ENCODE results near the gene SND1.

The SND1 gene

DNA sequence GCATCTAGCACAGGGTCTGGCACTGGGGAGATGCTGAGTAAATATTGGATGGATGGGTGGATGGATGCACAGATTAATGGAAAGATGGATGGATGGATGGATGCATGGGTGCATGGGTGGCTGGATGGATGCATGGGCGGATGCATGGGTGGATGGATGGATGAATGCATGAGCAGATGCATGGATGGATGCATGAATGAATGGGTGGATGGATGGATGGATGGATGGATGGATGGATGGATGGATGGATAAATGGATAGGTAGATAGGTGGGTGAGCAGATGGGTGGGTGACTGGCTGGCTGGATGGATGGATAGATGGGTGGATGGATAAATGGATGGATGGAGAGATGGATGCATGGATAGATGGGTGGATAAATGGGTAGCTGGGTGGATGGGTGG, 39.7 kb upstream of the SND1 start:
- Histone ChIP-seq H3K4me2 (ENCODE audit: low read length) (no peak overlapping the region), H3K4me3 (ENCODE audit: low read length) (no peak overlapping the region), H3K27me3 (ENCODE audit: control insufficient read depth, low read length) (peaks cover 24% of the 10 kb centered on the region), H3K9me2 (replicated peaks; ENCODE audit: control insufficient read depth, low read length) (no peaks in the 10 kb centered on the region), H3K27ac (ENCODE audit: low read depth, low read length) (no peak overlapping the region), H3K79me2 (ENCODE audit: control insufficient read depth, low read length) (no peaks in the 10 kb centered on the region), H3K9me3 (ENCODE audit: control insufficient read depth, insufficient read depth, low read length) (peaks cover 19% of the 10 kb centered on the region; the same call in 1 of the 2 replicates), H3K36me3 (ENCODE audit: control insufficient read depth, low read length) (no peaks in the 10 kb centered on the region), H4K20me1 (ENCODE audit: control insufficient read depth, insufficient read depth, low read depth, low read length) (no peaks in the 10 kb centered on the region), H3F3A (ENCODE audit: control insufficient read depth, insufficient read depth) (no peaks in the 10 kb centered on the region), H3K4me1 (ENCODE audit: control insufficient read depth, low read length) (no peaks in the 10 kb centered on the region)
- TF ChIP-seq, protein P1, sequence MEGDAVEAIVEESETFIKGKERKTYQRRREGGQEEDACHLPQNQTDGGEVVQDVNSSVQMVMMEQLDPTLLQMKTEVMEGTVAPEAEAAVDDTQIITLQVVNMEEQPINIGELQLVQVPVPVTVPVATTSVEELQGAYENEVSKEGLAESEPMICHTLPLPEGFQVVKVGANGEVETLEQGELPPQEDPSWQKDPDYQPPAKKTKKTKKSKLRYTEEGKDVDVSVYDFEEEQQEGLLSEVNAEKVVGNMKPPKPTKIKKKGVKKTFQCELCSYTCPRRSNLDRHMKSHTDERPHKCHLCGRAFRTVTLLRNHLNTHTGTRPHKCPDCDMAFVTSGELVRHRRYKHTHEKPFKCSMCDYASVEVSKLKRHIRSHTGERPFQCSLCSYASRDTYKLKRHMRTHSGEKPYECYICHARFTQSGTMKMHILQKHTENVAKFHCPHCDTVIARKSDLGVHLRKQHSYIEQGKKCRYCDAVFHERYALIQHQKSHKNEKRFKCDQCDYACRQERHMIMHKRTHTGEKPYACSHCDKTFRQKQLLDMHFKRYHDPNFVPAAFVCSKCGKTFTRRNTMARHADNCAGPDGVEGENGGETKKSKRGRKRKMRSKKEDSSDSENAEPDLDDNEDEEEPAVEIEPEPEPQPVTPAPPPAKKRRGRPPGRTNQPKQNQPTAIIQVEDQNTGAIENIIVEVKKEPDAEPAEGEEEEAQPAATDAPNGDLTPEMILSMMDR (IDR thresholded peaks at IDR 0.05; ENCODE audit: low read depth, low read length, poor library complexity, severe bottlenecking): no peak
- no peak for TF ChIP-seq EZH2phosphoT487 (IDR thresholded peaks at IDR 0.05; ENCODE audit: borderline replicate concordance, low read length)

DNA sequence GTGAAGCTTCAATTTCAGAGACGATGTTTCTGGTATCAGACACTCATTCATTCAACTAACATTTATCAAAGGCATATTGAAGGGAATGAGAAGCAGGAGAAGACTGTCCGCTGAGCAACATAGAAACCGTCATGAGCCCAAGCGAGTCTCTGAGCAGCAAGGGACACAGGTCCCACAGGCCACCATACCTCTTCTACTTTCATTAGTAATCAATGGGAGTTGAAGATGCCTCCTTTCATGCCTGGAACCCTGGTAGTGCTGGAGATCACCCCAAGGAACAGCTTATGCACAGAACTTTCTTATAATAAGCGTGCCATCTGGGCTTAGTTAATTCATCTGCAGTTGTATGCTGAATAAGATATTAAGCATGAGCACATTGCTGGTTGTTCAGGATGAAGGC, 35.3 kb upstream of the SND1 start:
- no peaks in the 10 kb centered on the region for H3F3A ChIP-seq (ENCODE audit: control insufficient read depth, insufficient read depth)
- H3K27ac ChIP-seq (ENCODE audit: low read depth, low read length): no peak overlapping the region
- H3K4me1 ChIP-seq (ENCODE audit: control insufficient read depth, low read length): no peaks in the 10 kb centered on the region
- H3K79me2 ChIP-seq (ENCODE audit: control insufficient read depth, low read length): no peaks in the 10 kb centered on the region
- no peaks in the 10 kb centered on the region for H3K9me3 ChIP-seq (ENCODE audit: control insufficient read depth, insufficient read depth, low read length)
- H3K36me3 ChIP-seq (ENCODE audit: control insufficient read depth, low read length): no peaks in the 10 kb centered on the region
- H3K4me2 ChIP-seq (ENCODE audit: low read length): no peak overlapping the region
- no peak for TF ChIP-seq EZH2phosphoT487 (IDR thresholded peaks at IDR 0.05; ENCODE audit: borderline replicate concordance, low read length)
- TF ChIP-seq, protein P1 (IDR thresholded peaks at IDR 0.05; ENCODE audit: low read depth, low read length, poor library complexity, severe bottlenecking): no peak
- H4K20me1 ChIP-seq (ENCODE audit: control insufficient read depth, insufficient read depth, low read depth, low read length): no peaks in the 10 kb centered on the region
- peaks cover 65% of the 10 kb centered on the region for H3K27me3 ChIP-seq (ENCODE audit: control insufficient read depth, low read length)
- H3K9me2 ChIP-seq (replicated peaks; ENCODE audit: control insufficient read depth, low read length): no peaks in the 10 kb centered on the region
- H3K4me3 ChIP-seq (ENCODE audit: low read length): no peak overlapping the region

DNA sequence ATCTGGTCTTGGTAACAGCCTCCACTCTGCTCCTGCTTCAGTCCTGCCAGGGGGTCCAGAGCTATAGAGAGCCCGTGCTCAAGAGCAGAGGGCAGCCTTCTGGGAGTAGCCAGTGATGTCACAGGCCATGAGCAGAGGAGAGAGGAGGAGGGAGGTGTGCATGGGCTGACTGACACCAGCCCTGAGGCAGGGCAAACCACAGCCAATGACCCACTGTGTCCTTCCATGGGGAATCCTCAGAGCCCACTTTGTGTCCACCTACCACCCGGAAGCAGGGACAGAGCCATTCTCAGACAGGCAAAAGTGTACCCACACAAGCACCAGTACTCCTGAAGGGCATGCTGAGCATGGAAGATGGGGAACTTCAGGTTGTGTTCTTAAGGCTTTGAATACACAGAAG, 34.0 kb upstream of the SND1 start, which contains the start of gene PAX4:
Gene PAX4, minus strand, starts transcription at position 101 of the 400 bp plus-strand sequence. CDS start 2,214 bp downstream, outside the sequence.
- H3K4me3 ChIP-seq (ENCODE audit: low read length): no peak within 1 kb of the TSS
- H3K4me1 ChIP-seq (ENCODE audit: control insufficient read depth, low read length): no peaks in the 10 kb centered on the region
- no peak within 1 kb of the TSS for H3K27ac ChIP-seq (ENCODE audit: low read depth, low read length)
- no peaks in the 10 kb centered on the region for H3K36me3 ChIP-seq (ENCODE audit: control insufficient read depth, low read length)
- no peaks in the 10 kb centered on the region for H3K79me2 ChIP-seq (ENCODE audit: control insufficient read depth, low read length)
- peaks cover 72% of the 10 kb centered on the region for H3K27me3 ChIP-seq (ENCODE audit: control insufficient read depth, low read length)
- H3K4me2 ChIP-seq (ENCODE audit: low read length): no peak within 1 kb of the TSS
- no peaks in the 10 kb centered on the region for H4K20me1 ChIP-seq (ENCODE audit: control insufficient read depth, insufficient read depth, low read depth, low read length)
- TF ChIP-seq, protein P1 (IDR thresholded peaks at IDR 0.05; ENCODE audit: low read depth, low read length, poor library complexity, severe bottlenecking): no peak
- TF ChIP-seq EZH2phosphoT487 (IDR thresholded peaks at IDR 0.05; ENCODE audit: borderline replicate concordance, low read length): no peak
- H3K9me2 ChIP-seq (replicated peaks; ENCODE audit: control insufficient read depth, low read length): no peaks in the 10 kb centered on the region
- H3F3A ChIP-seq (ENCODE audit: control insufficient read depth, insufficient read depth): no peaks in the 10 kb centered on the region
- H3K9me3 ChIP-seq (ENCODE audit: control insufficient read depth, insufficient read depth, low read length): no peaks in the 10 kb centered on the region
